GM12874 (cell line): ENCODE results near the gene NAP1L1.

Experiments used
- TF ChIP-seq, protein P1 (sequence below): IDR thresholded peaks from 2 replicates; pipeline ENCODE4 v1.5.1; 2011; ENCODE audit warnings: low read depth, mild to moderate bottlenecking, control low read depth, low read length, moderate library complexity; ENCODE audit not compliant: insufficient read depth

NAP1L1 gene

DNA sequence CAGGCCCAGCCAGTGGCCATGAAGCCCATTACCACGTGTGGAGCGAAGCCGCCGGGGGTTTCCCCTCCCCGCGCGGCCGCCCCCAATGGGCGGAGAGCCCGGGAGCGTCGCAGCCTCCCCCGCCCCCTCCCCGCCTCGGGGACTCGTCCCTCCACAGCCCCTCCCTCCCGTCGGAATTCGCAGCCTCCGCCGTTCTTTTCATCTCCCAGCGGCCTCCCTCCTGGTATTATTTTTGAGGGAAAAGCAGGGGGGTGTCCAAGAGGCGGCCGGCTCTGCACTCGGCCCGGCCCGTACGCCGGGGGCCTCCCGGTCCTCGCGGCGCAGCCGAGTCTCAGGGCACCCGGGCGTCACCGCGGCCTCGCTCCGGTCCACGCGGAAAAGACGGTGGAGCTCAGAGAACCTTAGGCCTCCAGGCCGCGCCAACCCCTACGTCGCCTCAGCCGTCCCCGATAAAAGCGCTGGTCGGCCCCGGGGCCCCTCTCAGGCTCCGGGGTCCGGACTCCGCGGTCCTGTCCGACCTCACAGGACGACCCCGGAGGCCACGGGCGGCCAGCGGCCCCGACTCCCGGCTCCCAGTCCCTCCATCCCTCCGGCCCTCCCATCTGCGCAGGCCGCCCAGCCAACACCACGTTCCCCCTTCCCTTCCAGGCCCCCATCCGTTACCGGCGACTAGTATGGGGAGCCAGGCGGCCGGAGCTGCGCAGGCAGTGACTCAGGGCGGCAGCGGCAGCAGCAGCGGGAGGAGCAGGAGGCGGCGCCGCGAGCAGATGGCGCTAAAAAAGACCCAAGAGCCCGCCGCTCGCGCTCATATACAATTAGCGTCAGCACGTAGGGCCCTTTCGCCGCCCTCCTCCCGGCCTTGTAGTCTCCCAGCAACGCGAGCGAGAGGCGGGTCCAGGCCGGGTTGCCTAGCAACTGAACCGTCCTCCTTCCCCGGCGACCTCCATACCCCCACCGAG, at the start of gene NAP1L1:
Gene NAP1L1 (minus strand): TSS at position 782 of the 959 bp plus-strand sequence. CDS start 10,466 bp downstream, outside the sequence.
- TF ChIP-seq, protein P1, sequence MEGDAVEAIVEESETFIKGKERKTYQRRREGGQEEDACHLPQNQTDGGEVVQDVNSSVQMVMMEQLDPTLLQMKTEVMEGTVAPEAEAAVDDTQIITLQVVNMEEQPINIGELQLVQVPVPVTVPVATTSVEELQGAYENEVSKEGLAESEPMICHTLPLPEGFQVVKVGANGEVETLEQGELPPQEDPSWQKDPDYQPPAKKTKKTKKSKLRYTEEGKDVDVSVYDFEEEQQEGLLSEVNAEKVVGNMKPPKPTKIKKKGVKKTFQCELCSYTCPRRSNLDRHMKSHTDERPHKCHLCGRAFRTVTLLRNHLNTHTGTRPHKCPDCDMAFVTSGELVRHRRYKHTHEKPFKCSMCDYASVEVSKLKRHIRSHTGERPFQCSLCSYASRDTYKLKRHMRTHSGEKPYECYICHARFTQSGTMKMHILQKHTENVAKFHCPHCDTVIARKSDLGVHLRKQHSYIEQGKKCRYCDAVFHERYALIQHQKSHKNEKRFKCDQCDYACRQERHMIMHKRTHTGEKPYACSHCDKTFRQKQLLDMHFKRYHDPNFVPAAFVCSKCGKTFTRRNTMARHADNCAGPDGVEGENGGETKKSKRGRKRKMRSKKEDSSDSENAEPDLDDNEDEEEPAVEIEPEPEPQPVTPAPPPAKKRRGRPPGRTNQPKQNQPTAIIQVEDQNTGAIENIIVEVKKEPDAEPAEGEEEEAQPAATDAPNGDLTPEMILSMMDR = no peak

DNA sequence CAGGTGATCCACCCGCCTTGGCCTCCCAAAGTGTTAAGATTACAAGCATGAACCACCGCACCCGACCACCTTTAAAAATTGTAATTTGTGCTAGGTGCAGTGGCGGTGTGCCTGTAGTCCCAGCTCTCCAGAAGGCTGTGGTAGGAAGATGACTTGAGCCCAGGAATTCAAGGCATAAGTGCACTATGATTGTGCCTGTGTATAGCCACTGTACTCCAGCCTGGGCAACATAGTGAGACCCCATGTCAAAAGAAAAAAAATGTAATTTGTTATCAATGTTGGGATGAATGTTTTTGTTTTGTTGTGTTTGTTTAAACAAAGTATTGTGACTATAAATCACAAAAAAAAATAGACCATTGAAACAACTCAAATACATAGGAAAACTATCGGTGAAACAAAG, 43.1 kb upstream of the NAP1L1 start:
- TF ChIP-seq, protein P1 = no peak

GRCh38 chr12:76124456-76124855, 40.0 kb upstream of the NAP1L1 start:
- TF ChIP-seq, protein P1 = no peak

DNA sequence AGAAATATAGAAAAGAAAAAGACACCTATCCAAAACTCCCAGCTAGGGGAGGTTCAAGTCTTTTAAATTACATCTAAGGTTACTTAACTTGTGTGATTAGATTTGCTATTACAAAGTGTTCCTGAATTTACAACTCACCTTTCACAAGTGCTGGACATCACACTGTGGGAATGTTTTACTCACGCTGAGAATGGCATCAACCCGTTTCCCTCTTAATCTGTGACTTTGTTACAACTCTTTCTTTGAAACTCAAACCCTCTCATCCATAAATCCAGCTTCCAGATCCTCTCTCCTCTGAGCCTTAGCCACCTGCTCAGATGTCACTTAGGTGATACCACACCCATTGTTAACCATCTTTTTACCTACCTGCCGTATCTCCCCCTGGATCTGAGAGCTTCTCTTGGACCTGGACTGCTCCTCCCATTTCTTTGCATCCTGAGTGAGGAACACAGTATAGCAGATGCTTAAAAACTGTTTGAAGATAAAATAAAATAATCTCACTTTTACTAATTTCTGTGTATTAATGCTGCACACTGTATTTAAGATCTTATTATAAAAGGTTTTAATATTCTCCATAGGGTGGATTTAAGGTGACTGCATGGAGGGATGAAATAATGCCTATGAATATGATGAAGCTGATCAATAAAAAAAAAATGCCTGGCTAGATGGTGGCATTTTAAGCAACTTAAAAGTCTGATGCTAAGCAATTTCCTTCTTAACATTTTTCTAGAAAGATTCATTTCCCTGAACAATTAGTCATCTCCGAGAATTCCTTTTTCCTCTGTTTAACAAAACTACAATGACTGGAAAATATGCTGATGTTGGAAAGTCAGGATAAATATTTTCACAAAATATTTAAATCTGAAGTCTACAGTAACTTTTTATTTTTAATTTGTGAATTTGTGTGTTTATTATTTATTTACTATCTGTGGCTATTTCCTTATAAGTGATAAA, 39.1 kb upstream of the NAP1L1 start:
- TF ChIP-seq, protein P1 = no peak

DNA sequence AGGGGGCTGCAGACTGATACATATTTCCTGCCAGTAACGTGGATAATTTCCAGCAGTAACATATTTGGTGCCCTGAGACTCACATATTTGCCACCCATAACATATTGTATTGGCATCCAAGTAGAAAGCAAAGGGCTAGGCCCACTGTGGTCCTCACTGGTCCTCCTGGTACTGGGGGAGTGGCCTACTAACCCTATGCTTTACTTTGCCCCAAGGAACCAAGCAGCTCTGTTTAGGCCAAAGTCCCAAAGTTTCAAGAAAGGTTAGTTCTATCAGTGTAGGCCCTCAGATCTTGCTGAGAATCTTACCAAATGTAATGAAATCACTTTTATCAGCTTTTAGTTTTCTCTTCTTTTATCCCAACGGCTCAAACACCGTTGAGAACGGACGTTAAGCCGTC, 35.4 kb upstream of the NAP1L1 start:
- TF ChIP-seq, protein P1 = no peak

DNA sequence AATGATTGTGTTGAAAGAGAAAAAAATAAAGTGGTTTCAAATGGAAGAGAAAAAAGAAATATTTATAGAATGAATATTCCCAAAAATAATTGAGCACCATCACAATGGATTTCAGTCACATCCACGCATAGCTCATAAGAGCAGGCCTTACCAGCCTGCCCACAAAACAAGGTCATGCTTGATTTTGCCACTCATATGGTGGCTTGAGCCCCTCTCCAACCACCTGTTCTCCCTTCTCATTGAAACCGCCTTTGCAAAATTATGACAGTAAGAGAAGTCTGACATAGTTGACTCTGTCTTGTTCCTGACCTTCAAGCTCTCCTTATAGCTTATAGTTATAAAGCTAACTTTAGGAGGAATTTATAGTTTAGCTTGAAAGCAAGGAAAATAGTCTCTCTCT, 33.3 kb upstream of the NAP1L1 start:
- TF ChIP-seq, protein P1 = no peak
